SK-N-MC (cell line): ENCODE data around the gene AMOTL2.

Source experiments
- DNase-seq: peaks from one replicate; pipeline ENCODE4 v3.0.0-alpha.2; 2011; ENCODE audit warnings: low read depth, low spot score
- H3K27ac ChIP-seq: fragments of 200-600 bp; sonication (generic); 2 replicates; pipeline ENCODE4 v1.5.1; 2016; ENCODE audit warnings: mixed run types
- H3K36me3 ChIP-seq: fragments of 200-600 bp; sonication (generic); 2 replicates; pipeline ENCODE4 v1.6.1; 2017; ENCODE audit warnings: antibody characterized with exemption, low read length, mixed read lengths; ENCODE audit not compliant: insufficient read depth
- H3K4me3 ChIP-seq: fragments of 200-600 bp; sonication (generic); 2 replicates; pipeline ENCODE4 v1.5.1; 2016
- H3K9ac ChIP-seq: fragments of 200-600 bp; sonication (generic); 2 replicates; pipeline ENCODE4 v1.8.0; 2017; ENCODE audit warnings: mixed run types, mixed read lengths; ENCODE audit not compliant: insufficient read length
- H3K9me3 ChIP-seq: fragments of 200-600 bp; sonication (generic); 2 replicates; pipeline ENCODE4 v1.6.1; 2017; ENCODE audit warnings: low read depth, mild to moderate bottlenecking, antibody characterized with exemption, low read length, moderate library complexity, mixed read lengths
- EZH2 ChIP-seq: fragments of 200-600 bp; sonication (generic); IDR thresholded peaks from one replicate; pipeline ENCODE4 v1.6.1; 2017; ENCODE audit warnings: antibody characterized with exemption
- FOXP2 ChIP-seq: optimal IDR thresholded peaks from 2 replicates; pipeline ENCODE3; 2011; ENCODE audit warnings: mild to moderate bottlenecking, moderate library complexity; ENCODE audit not compliant: insufficient read depth; ENCODE audit errors: extremely low read length, control extremely low read depth
- POLR2AphosphoS5 ChIP-seq: IDR thresholded peaks from 2 replicates; pipeline ENCODE4 v1.6.1; 2012; ENCODE audit warnings: mild to moderate bottlenecking, low read depth, low read length, borderline replicate concordance

AMOTL2 gene

GRCh38 chr3:134397755-134398154 lies 23.5 kb upstream of the AMOTL2 start:
- no peak for DNase-seq
- H3K4me3 ChIP-seq = no peak overlapping the region
- H3K36me3 ChIP-seq = no peaks in the 10 kb centered on the region
- H3K9me3 ChIP-seq = no peaks in the 10 kb centered on the region
- no peak overlapping the region for H3K27ac ChIP-seq
- TF ChIP-seq FOXP2 (no peak), EZH2 (no peak), POLR2AphosphoS5 (no peak)
- H3K9ac ChIP-seq = no peak overlapping the region

- DNase-seq = no peak
- no peak for TF ChIP-seq FOXP2
- no peak for TF ChIP-seq POLR2AphosphoS5
- TF ChIP-seq EZH2 = no peak
- Histone ChIP-seq H3K9me3 (no peaks in the 10 kb centered on the region), H3K9ac (no peak overlapping the region), H3K4me3 (no peak overlapping the region), H3K36me3 (no peaks in the 10 kb centered on the region), H3K27ac (no peak overlapping the region)
Measured at GRCh38 chr3:134395103-134395502, 20.9 kb upstream of the AMOTL2 start.

GRCh38 chr3:134394380-134394779 lies 20.1 kb upstream of the AMOTL2 start:
- Histone ChIP-seq H3K36me3 (no peaks in the 10 kb centered on the region), H3K27ac (no peak overlapping the region), H3K4me3 (no peak overlapping the region), H3K9ac (no peak overlapping the region), H3K9me3 (no peaks in the 10 kb centered on the region)
- TF ChIP-seq FOXP2 = no peak
- no peak for DNase-seq

- Histone ChIP-seq H3K4me3 (no peak overlapping the region), H3K27ac (no peak overlapping the region), H3K9me3 (no peaks in the 10 kb centered on the region), H3K9ac (no peak overlapping the region), H3K36me3 (no peaks in the 10 kb centered on the region)
- TF ChIP-seq FOXP2 = no peak
- no peak for TF ChIP-seq EZH2
- TF ChIP-seq POLR2AphosphoS5 = no peak
- no peak for DNase-seq
Measured at GRCh38 chr3:134393074-134393473, 18.8 kb upstream of the AMOTL2 start.

- TF ChIP-seq POLR2AphosphoS5 = no peak
- Histone ChIP-seq H3K4me3 (no peak overlapping the region), H3K27ac (no peak overlapping the region), H3K36me3 (no peaks in the 10 kb centered on the region), H3K9me3 (no peaks in the 10 kb centered on the region), H3K9ac (no peak overlapping the region)
- DNase-seq = no peak
Measured at GRCh38 chr3:134392336-134392983, 18.2 kb upstream of the AMOTL2 start.

GRCh38 chr3:134389865-134390264 lies 15.6 kb upstream of the AMOTL2 start:
- Histone ChIP-seq H3K36me3 (no peaks in the 10 kb centered on the region), H3K4me3 (no peak overlapping the region), H3K27ac (no peak overlapping the region), H3K9me3 (no peaks in the 10 kb centered on the region), H3K9ac (no peak overlapping the region)
- no peak for TF ChIP-seq FOXP2
- TF ChIP-seq EZH2 = no peak
- no peak for TF ChIP-seq POLR2AphosphoS5
- no peak for DNase-seq

- H3K36me3 ChIP-seq = no peaks in the 10 kb centered on the region
- H3K4me3 ChIP-seq = peak overlapping the region; percentile 3; the same call in 1 of the 2 replicates
- H3K9ac ChIP-seq = no peak overlapping the region
- no peaks in the 10 kb centered on the region for H3K9me3 ChIP-seq
- no peak for DNase-seq
- TF ChIP-seq POLR2AphosphoS5 (no peak), EZH2 (no peak), FOXP2 (no peak)
- H3K27ac ChIP-seq = no peak overlapping the region
Measured at GRCh38 chr3:134388788-134389485, 14.7 kb upstream of the AMOTL2 start.

GRCh38 chr3:134388292-134388691 lies 14.0 kb upstream of the AMOTL2 start:
- DNase-seq = no peak
- H3K27ac ChIP-seq = no peak overlapping the region
- peak overlapping the region; percentile 3; the same call in 1 of the 2 replicates for H3K4me3 ChIP-seq
- TF ChIP-seq EZH2 = no peak
- TF ChIP-seq POLR2AphosphoS5 = no peak
- TF ChIP-seq FOXP2 = no peak
- no peaks in the 10 kb centered on the region for H3K36me3 ChIP-seq
- no peak overlapping the region for H3K9ac ChIP-seq
- no peaks in the 10 kb centered on the region for H3K9me3 ChIP-seq

- Histone ChIP-seq H3K9me3 (no peaks in the 10 kb centered on the region), H3K36me3 (no peaks in the 10 kb centered on the region), H3K4me3 (no peak overlapping the region), H3K27ac (no peak overlapping the region), H3K9ac (no peak overlapping the region)
- no peak for DNase-seq
- no peak for TF ChIP-seq FOXP2
- no peak for TF ChIP-seq POLR2AphosphoS5
- TF ChIP-seq EZH2 = no peak
Measured at GRCh38 chr3:134387293-134387692, 13.0 kb upstream of the AMOTL2 start.
